Natural killer cell (primary cell): ENCODE data around the gene ZNF333. TPM values are rescaled to one million over a fixed set of nuclear protein-coding genes. Genes with fewer than 3 reads are reported as not detected.
A peak's percentile ranks its signal among the peaks of the same experiment; 100 is the strongest.
"Not testable (repeated sequence)": the region's sequence is repeated elsewhere in the genome, so short reads cannot be mapped to it uniquely, and the experiment has no call there.

Experiments used
- ATAC-seq, 3 donors: fragments of 150-1000 bp in 2 of 3; fragments of 200-7000 bp in 1 of 3; cut with Tn5 transposase; 1 replicate in 1 of 3; 2 replicates in 2 of 3; pipeline ENCODE4 v1.10.0; 2021; ENCODE audit warnings: mild to moderate bottlenecking in 2 of 3, moderate library complexity in 2 of 3
- DNase-seq, 2 donors: peaks; one replicate each; pipeline versions ENCODE4 v3.0.0 to v3.0.0-alpha.2; 2013 to 2021; ENCODE audit warnings: mixed read lengths in 1 of 2
- H3K27ac ChIP-seq: one replicate; pipeline ENCODE4 v1.5.1; 2013; ENCODE audit warnings: mild to moderate bottlenecking, low read length
- H3K27me3 ChIP-seq: one replicate; pipeline ENCODE4 v1.6.1; 2013; ENCODE audit warnings: low read length; ENCODE audit not compliant: control insufficient read depth, insufficient read depth
- H3K36me3 ChIP-seq: one replicate; pipeline ENCODE4 v1.6.1; 2013; ENCODE audit warnings: low read length; ENCODE audit not compliant: control insufficient read depth, insufficient read depth
- H3K4me1 ChIP-seq: one replicate; pipeline ENCODE4 v1.6.1; 2013; ENCODE audit warnings: low read length; ENCODE audit not compliant: control insufficient read depth, insufficient read depth
- H3K4me3 ChIP-seq: one replicate; pipeline ENCODE4 v1.5.1; 2013; ENCODE audit warnings: low read length
- H3K9me3 ChIP-seq: one replicate; pipeline ENCODE4 v1.6.1; 2013; ENCODE audit warnings: low read length; ENCODE audit not compliant: control insufficient read depth, insufficient read depth
- H3K27ac Mint-ChIP-seq, 2 donors: one replicate each; pipeline ENCODE4 v1.8.0; 2022; ENCODE audit warnings: mild to moderate bottlenecking in 2 of 2, mixed read lengths in 2 of 2, moderate library complexity in 1 of 2
- H3K27me3 Mint-ChIP-seq, 2 donors: one replicate each; pipeline ENCODE4 v1.8.0; 2022; ENCODE audit warnings: low read depth in 2 of 2, mixed read lengths in 2 of 2
- H3K36me3 Mint-ChIP-seq: one replicate; pipeline ENCODE4 v1.8.0; 2022; ENCODE audit warnings: mixed read lengths
- H3K4me1 Mint-ChIP-seq, 2 donors: one replicate each; pipeline ENCODE4 v1.8.0; 2022; ENCODE audit warnings: mixed read lengths in 2 of 2
- H3K4me3 Mint-ChIP-seq: one replicate; pipeline ENCODE4 v1.8.0; 2022; ENCODE audit warnings: mild to moderate bottlenecking, moderate library complexity, mixed read lengths
- H3K9me3 Mint-ChIP-seq, 2 donors: one replicate each; pipeline ENCODE4 v1.8.0; 2022; ENCODE audit warnings: mixed read lengths in 2 of 2
- WGBS: methylation state at CpG from one replicate; pipeline ENCODE4 v1.1.7; 2013; ENCODE audit warnings: missing lambda C conversion rate; ENCODE audit not compliant: insufficient coverage; 5-methylcytosine and 5-hydroxymethylcytosine counted together
- intact Hi-C: fragments of 100-400 bp; cut with micrococcal nuclease; formaldehyde crosslinking; loops from one replicate; pipeline ENCODE4 v1.14.2; 2022
- total RNA-seq, 4 donors: library from RNA; stranded (reverse); fragments of 120-200 nt in 1 of 4; gene quantifications; one replicate each; pipeline versions ENCODE4 v1.2.3 to v1.2.4, GENCODE V29; 2013 to 2022
- TF ChIP-seq, protein P1 (sequence below): fragments of 200-600 bp; IDR thresholded peaks from one replicate; pipeline ENCODE4 v1.8.0; 2022; ENCODE audit warnings: antibody characterized with exemption

Gene ZNF333
- total RNA-seq, 3 donors from 2014 or later (not counting 1 experiment from before 2014, with no cell fraction given): 25.9 to 37.9 (median 31.6) TPM

DNA sequence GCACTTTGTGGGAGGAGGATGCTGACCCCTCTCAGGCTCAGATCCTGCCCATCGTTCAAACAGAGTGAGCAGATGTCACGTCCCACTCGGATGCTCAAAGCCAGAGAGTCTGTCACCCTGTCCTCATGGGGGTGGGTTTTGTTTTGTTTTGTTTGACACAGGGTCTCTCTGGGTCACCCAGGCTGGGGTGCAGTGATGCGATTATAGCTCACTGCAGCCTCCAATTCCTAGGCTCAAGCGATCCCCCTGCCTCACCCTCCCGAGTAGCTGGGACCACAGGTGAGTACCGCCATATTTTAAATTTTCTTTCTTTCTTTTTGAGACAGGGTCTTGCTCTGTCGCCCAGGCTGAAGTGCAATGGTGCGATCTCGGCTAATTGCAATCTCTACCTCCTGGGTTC is 84.5 kb downstream of the ZNF333 start:
- Histone ChIP-seq H3K9me3 (no peaks in the 10 kb centered on the region), H3K4me1 (peaks cover 23% of the 10 kb centered on the region), H3K27ac (no peak overlapping the region), H3K36me3 (no peaks in the 10 kb centered on the region), H3K4me3 (no peak overlapping the region), H3K27me3 (peaks cover 7% of the 10 kb centered on the region)
- intact Hi-C loops: no loop called here
- H3K4me3 Mint-ChIP-seq: no peak overlapping the region
- WGBS: 90% methylated on average over 10 of the region's 10 CpGs
- DNase-seq: no peak
- H3K27me3 Mint-ChIP-seq: peaks cover 20% of the 10 kb centered on the region in 2 donors
- peaks cover 7 to 20% of the 10 kb centered on the region in 2 donors for H3K4me1 Mint-ChIP-seq
- no peak for ATAC-seq
- no peak overlapping the region for H3K27ac Mint-ChIP-seq
- H3K9me3 Mint-ChIP-seq: no peaks in the 10 kb centered on the region
- TF ChIP-seq, protein P1, sequence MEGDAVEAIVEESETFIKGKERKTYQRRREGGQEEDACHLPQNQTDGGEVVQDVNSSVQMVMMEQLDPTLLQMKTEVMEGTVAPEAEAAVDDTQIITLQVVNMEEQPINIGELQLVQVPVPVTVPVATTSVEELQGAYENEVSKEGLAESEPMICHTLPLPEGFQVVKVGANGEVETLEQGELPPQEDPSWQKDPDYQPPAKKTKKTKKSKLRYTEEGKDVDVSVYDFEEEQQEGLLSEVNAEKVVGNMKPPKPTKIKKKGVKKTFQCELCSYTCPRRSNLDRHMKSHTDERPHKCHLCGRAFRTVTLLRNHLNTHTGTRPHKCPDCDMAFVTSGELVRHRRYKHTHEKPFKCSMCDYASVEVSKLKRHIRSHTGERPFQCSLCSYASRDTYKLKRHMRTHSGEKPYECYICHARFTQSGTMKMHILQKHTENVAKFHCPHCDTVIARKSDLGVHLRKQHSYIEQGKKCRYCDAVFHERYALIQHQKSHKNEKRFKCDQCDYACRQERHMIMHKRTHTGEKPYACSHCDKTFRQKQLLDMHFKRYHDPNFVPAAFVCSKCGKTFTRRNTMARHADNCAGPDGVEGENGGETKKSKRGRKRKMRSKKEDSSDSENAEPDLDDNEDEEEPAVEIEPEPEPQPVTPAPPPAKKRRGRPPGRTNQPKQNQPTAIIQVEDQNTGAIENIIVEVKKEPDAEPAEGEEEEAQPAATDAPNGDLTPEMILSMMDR: no peak
- H3K36me3 Mint-ChIP-seq: no peaks in the 10 kb centered on the region

DNA sequence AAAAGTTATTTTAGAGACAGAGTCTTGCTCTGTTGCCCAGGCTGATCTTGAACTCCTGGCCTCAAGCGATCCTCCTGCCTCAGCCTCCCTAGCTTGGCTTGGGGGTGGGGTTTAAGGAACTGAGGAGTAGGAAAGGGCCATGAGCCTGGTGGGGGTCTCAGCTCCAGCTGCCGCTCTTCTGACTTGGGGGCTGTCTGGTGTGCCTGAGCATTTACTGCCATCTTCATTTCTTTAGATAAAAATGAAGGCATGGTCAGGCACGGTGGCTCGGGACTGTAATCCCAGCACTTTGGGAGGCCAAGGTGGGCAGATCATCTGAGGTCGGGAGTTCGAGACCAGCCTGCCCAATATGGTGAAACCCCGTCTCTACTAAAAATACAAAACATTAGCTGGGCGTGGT is 85.5 kb downstream of the ZNF333 start:
- H3K27ac Mint-ChIP-seq, H3K27ac ChIP-seq, intact Hi-C loops, H3K4me3 ChIP-seq, H3K4me3 Mint-ChIP-seq, H3K36me3 Mint-ChIP-seq, H3K36me3 ChIP-seq, H3K9me3 Mint-ChIP-seq, H3K27me3 ChIP-seq, ATAC-seq, DNase-seq, H3K9me3 ChIP-seq: not testable (repeated sequence)
- 26% methylated on average over 8 of the region's 8 CpGs for WGBS
- peaks cover 23% of the 10 kb centered on the region for H3K4me1 ChIP-seq
- H3K27me3 Mint-ChIP-seq: peaks cover 20 to 22% of the 10 kb centered on the region in 2 donors
- peaks cover 7 to 20% of the 10 kb centered on the region in 2 donors for H3K4me1 Mint-ChIP-seq

DNA sequence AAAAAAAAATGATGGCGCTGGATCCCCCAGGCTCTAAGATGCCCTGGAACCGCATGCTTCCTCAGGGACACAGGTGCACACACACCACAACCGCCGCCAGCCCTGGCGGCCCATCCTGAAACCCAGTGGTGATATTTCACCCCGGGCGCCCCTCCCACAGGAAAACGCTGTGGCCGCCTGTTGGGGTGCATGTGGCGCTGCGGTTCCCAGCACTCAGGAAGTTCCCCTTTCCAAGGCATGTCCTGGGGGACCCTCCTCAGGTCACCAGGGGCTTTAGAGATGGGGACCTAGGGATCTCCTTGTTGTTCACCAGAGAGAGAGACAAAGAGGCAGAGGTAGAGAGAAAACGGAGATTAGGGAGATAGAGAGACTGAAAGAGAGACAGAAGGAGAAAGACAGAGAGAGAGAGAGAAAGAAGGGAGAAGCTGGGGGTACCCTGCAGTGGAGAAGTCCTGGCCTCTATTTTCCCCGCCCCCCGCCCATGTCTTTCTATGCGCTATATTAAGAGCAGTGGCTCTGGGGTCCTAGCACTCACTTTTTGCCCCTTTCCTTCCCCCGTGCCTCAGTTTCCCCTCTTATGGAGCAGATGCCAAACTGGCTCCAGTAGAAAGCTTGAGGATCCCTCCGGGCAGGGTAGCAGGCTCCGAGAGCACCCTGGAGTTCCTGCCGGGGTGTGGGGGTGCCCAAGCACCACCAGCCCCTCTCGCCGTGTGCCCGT is 86.2 kb downstream of the ZNF333 start:
- peaks cover 20 to 22% of the 10 kb centered on the region in 2 donors for H3K27me3 Mint-ChIP-seq
- DNase-seq (peak in 1 of 2 donors; percentile 10), ATAC-seq (peak in 2 of 3 donors; percentile 26 to 47)
- under 1% methylated on average over 21 of the region's 22 CpGs for WGBS
- Histone ChIP-seq H3K36me3 (no peaks in the 10 kb centered on the region), H3K9me3 (no peaks in the 10 kb centered on the region), H3K27me3 (peaks cover 7% of the 10 kb centered on the region), H3K4me1 (peaks cover 23% of the 10 kb centered on the region), H3K4me3 (peak overlapping the region; percentile 41), H3K27ac (no peak overlapping the region)
- TF ChIP-seq, protein P1: no peak
- H3K27ac Mint-ChIP-seq: no peak overlapping the region
- no peaks in the 10 kb centered on the region for H3K9me3 Mint-ChIP-seq
- no peaks in the 10 kb centered on the region for H3K36me3 Mint-ChIP-seq
- intact Hi-C loops: no loop called here
- H3K4me3 Mint-ChIP-seq: peak overlapping the region; percentile 52
- H3K4me1 Mint-ChIP-seq: peaks cover 7 to 20% of the 10 kb centered on the region in 2 donors

DNA sequence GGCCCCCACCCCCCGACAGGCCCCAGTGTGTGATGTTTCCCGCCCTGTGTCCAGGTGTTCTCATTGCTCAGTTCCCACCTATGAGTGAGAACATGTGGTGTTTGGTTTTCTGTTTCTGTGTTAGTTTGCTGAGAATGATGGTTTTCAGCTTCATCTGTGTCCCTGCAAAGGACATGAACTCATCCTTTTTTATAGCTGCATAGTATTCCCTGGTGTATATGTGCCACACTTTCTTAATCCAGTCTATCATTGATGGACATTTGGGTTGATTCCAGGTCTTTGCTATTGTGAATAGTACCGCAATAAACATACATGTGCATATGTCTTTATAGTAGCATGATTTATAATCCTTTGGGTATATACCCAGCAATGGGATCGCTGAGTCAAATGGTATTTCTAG is 87.8 kb downstream of the ZNF333 start:
- peaks cover 7 to 20% of the 10 kb centered on the region in 2 donors for H3K4me1 Mint-ChIP-seq
- H3K27me3 ChIP-seq, H3K4me3 Mint-ChIP-seq, H3K36me3 ChIP-seq, H3K27ac Mint-ChIP-seq, H3K27ac ChIP-seq, H3K36me3 Mint-ChIP-seq, H3K4me3 ChIP-seq, DNase-seq, ATAC-seq, H3K9me3 Mint-ChIP-seq, intact Hi-C loops, H3K9me3 ChIP-seq: not testable (repeated sequence)
- WGBS: no CpG with 5 or more reads among the region's 4 CpGs
- peaks cover 20 to 22% of the 10 kb centered on the region in 2 donors for H3K27me3 Mint-ChIP-seq
- H3K4me1 ChIP-seq: peaks cover 23% of the 10 kb centered on the region

DNA sequence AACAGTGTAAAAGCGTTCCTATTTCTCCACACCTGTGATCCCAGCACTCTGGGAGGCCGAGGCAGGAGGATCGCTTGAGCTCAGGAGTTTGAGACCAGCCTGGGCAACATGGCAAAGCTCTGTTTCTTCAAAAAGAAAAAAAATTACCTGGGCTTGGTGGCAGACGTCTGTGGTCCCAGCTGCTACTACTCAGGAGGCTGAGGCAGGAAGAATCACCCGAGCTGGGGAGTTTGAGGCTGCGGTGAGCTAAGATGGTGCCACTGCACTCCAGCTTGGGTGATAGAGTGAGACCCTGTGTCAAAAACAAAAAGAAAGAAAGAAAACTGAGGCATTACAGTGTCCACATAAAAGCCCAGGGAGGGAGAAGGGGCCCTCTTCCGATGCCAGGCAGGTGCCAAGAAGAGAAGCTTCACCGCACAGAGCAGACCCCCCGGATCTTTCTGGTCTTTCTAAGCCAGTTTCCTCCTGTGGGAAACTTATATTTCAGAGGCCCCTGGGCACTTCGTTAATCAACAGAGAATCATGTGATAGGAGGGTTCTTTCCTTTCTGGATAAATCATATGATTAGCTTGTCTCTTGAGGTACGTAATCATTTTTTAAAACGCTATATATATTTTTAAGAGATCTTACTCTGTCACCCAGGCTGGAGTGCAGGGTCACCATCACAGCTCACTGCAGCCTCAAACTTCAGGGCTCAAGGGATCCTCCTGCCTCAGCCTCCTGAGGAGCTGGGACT is 88.4 kb downstream of the ZNF333 start, which contains the start of gene ADGRE2:
TSS of gene ADGRE2 (minus strand) at position 451 of the 736 bp plus-strand sequence. CDS start 1,804 bp downstream, outside the sequence.
- H3K9me3 Mint-ChIP-seq, H3K4me3 Mint-ChIP-seq, H3K36me3 Mint-ChIP-seq, H3K9me3 ChIP-seq, H3K4me3 ChIP-seq, H3K36me3 ChIP-seq, ATAC-seq, DNase-seq, H3K27ac ChIP-seq, H3K27ac Mint-ChIP-seq, intact Hi-C loops, H3K27me3 ChIP-seq: not testable (repeated sequence)
- H3K27me3 Mint-ChIP-seq: peaks cover 19 to 22% of the 10 kb centered on the region in 2 donors
- H3K4me1 Mint-ChIP-seq: peaks cover 7 to 19% of the 10 kb centered on the region in 2 donors
- peaks cover 28% of the 10 kb centered on the region for H3K4me1 ChIP-seq
- WGBS: 34% methylated on average over 10 of the region's 12 CpGs
